Renal cortex interstitium (tissue), 11 donors: ENCODE results near the gene PAPOLB. TPM values are rescaled to one million over a fixed set of nuclear protein-coding genes. Genes with fewer than 3 reads are reported as not detected.

Experiments
- DNase-seq, 11 donors: peaks; one replicate each; pipeline ENCODE4 v3.0.0-alpha.2; 2013; ENCODE audit warnings: low read depth in 9 of 11, low spot score in 4 of 11; ENCODE audit errors: extremely low read depth in 1 of 11
- polyA plus RNA-seq, 3 donors: library from polyadenylated mRNA; unstranded; fragments of 120-200 nt; gene quantifications; one replicate each; pipeline ENCODE4 v1.2.1, GENCODE V29; 2013; ENCODE audit not compliant: insufficient read length in 3 of 3

The PAPOLB gene
- polyA plus RNA-seq, 3 donors, result 0.09 to 0.12 (median 0.10) TPM

DNA sequence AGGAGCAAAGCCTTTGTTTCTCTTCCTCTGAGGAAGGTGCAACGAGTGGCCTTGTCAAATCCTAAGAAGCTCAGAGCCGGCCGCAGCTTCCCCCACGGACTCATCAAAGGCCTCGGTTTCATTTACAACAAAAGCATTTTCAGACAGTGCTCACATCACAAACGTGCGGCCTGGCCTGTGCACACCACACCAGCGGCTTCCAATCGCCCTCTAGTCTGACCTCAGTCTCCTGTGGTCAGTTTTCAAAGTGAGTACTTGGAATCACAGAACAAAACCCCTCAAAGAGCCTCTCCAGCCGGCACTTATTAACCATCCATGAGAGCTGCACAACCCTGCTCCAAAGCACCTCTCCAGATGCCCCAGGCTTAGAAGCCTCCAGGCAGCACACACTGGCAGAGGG, 18.4 kb upstream of the PAPOLB start:
- DNase-seq, result no peak

DNA sequence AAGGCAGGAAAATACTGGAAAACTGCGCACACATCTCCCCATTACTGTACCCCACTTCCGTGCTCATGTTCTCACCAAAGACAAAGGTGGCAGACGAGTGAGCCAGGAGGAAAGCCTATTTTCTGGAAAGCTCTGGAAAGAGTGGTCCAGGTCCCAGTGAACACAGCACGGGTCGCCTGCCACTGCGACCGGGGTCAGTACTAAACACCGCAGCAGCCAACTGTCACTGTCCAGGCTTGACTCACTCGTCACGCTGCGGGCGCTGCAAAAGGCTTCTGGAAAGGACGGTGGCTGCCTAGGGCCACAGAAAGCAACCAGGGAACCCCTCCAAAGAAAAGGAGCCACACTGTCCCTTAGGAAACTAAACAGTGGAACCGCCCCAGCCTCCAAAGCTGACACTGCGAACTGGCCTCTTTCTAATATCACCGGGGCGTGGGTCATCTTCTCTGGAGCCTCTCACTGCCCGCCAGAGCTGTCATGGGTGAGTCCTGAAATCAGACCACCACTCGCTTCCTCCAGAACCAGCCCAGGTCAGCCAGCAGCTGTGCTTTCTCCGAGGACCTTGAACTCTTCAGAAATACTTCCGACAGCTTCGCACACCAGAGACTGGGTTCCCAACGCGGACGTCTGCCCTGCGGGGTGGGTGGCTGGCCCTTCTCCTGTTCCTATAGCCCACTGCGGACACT, 17.7 kb upstream of the PAPOLB start:
- no peak for DNase-seq

DNA sequence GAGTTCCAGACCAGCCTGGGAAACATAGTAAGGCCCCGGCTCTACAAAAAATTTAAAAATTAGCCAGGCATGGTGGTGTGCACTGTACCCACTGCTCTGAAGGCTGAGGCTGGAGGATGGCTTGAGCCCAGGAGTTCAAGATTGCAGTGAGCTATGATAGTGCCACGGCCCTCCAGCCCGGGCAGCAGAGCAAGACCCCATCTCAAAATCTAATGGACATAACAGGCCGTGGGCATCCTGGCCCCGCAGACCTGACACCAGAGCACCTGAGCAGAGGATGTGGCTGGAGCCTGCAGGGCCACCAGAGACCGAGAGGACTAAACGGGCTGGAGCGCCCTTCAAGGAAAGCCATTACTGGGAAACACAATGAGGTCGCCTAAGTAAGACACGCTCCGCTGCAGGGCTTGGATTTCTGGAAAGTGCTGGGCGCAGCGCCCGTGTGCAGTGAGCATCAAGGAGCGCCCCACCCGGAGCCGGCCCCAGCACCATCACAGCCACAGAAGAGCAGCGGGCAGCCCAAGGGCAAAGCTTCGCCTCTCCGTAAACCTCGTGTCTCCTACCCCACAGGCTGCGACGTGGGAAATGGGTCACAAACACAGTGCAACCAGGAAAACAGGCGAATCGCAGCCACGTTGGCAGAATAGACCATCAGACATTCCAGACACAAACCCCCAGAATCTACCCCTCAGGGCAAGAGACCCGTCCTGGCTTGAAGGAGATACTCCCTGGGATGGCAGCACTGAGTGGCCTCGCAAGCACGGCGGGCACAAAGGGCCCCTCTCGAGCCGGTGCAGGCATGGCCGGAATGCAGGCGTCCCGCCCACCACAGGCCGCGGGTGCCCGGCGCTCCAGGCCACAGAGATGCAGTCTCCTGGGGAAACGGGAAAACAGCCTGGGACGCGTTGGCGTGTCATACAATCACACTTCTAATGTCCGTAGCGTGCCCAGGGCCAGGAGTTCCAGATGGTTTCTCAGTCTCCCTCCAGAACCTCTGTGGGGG, 16.8 kb upstream of the PAPOLB start:
- no peak for DNase-seq

DNA sequence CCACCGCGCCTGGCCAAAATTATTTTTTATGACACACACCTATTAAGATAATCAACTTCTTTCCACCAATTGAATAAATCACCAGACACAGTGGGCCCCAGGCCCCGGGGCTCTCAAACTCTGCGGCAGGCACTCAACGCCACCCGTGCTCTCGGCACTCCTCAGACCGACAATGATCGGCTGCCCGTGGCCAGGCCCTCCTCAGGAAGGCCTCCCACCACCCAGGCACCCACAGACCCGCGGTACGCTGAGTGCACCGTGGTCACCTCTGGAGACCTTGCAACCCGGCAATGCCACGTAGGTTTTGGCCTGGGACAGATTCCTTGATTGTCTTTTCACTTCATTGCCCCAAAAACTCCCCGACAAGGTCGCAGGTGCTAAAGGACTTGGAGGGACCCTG, 14.8 kb upstream of the PAPOLB start:
- no peak for DNase-seq

DNA sequence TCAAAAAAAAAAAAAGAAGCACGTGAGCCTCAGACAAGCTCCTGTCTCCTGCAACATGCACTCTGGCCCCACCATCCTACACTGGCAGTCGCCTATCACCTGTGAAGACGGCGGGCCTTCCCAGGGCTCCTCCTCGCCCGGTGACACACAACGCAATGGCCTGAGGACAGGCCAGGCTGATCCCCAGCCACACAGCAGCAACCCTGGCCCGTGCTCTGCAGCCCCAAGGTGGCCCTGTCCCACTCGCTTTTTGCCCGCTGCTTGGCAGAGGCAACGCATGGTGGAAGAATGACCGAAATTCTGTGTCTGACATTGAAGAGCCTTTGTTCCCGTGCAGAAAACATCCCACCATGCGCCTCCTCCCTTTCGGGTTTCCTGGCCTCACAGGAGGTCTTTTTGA, 13.6 kb upstream of the PAPOLB start:
- no peak for DNase-seq

DNA sequence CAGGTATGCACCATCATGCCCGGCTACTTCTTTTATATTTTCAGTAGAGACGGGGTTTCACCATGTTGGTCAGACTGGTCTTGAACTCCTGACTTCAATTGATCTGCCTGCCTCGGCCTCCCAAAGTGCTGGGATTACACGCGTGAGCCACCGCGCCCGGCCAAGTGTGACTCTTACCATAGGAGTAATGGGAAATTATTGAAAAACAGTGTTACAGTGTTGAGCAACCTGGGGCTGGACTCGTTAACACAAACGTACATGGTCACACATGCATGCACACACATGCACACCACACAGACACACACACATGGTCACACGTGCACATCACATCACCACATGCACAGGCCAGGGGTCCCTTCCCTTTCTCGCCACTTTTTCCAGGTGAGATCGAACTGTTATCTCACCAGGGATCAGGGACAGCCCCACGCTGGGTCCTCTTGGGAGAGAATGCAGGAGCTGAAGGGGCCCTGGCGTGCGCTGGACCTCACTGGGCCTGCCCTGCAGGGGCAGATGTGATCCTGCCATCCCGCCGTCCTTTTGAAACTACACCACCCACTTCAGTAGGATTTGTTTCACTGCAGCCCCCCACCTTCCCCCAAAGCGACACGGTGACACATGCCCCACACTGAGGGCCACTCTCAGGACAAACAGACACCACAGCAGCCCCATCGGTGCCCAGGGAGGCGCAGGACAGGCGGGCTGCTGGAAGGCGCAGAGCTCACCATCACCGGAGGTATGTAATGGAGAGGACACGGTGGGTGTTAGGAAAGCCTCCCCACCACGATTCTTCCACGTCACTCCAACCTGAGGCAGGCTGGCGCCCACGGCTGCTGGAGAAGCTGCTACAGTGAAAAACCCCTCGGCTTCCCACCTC, 11.5 kb upstream of the PAPOLB start:
- DNase-seq, result no peak

DNA sequence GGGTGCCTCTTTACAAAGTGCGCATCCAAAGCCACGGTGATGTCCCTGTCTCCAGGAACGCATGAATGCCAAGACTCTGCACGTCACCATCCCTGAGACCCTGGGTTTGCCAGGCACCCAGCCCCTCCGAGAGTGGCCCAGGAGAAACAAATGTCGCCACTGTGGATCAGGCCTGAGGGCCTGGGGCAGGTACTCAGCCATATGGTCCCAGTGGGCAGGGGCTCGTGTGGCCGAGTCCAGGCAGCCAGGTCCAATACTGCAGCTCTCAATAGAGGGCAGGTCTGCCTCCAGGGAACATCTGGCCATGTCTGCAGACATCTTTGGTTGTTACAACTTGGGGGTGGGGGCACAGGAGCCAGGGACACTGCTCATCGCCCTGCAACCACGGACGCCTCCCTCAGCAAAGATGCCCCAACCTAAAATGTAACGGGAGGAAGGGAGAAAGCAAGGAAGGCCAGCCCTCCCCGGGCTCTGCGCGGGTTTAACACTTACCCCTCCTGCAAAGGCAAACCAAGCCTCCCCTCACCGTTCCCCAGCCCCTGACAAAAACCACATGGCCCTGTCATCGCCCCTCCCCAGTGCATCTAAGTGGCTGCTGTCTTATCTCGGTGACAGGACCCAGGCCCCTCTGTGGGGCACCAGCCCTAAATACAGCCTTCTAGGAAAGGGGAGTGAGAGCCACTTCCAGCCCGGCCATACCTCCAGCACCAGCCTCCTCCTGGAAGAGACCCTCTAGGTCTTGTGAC, 10.3 kb upstream of the PAPOLB start:
- no peak for DNase-seq

DNA sequence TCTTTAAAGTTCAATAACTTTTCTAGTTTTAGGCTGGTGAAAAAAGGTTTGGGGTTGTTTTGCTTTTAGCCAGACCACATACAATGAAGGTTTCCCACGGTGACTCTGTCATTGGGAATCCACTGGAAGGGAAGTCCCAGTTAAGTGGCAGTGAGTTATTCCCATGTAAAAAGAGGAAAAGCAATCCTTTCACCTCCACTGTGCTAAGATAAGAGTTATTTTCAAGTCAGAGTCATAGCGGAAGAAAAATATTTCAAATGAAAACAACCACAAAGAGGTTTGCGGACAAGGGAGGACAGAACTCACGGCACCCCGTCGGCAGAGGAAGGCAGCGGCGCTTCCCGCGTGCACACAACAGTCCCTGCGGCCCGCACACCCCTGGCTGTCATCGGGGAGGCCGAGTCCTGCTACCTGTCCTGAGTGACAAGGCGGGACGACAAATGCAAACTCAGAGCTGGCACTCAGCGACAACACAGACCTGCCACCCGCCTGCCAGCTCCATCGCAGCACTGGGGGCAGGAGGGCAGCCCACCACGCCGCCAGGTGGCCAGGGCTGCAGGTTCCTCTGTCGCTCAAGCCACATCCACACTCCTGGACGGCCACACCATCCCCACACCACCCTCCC, 9.3 kb upstream of the PAPOLB start:
- no peak for DNase-seq

DNA sequence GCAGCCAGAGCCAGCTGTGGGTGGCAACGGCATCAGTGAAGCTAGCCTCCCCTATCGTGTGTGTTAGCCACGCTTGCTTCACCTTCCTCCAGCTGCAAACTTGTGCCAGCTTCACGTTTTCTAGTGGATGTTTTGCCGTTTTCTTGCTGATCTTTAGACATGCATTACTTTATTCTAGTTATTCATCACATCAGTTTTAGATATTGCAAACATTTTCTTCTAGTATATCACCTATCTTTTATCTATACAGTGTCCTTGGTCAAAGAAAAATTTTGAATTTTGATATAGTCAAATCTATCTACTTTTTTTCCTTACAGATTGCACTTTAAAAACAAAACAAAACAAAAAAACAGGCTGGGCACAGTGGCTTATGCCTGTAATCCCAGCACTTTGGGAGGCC, 6.7 kb upstream of the PAPOLB start:
- DNase-seq, result no peak

DNA sequence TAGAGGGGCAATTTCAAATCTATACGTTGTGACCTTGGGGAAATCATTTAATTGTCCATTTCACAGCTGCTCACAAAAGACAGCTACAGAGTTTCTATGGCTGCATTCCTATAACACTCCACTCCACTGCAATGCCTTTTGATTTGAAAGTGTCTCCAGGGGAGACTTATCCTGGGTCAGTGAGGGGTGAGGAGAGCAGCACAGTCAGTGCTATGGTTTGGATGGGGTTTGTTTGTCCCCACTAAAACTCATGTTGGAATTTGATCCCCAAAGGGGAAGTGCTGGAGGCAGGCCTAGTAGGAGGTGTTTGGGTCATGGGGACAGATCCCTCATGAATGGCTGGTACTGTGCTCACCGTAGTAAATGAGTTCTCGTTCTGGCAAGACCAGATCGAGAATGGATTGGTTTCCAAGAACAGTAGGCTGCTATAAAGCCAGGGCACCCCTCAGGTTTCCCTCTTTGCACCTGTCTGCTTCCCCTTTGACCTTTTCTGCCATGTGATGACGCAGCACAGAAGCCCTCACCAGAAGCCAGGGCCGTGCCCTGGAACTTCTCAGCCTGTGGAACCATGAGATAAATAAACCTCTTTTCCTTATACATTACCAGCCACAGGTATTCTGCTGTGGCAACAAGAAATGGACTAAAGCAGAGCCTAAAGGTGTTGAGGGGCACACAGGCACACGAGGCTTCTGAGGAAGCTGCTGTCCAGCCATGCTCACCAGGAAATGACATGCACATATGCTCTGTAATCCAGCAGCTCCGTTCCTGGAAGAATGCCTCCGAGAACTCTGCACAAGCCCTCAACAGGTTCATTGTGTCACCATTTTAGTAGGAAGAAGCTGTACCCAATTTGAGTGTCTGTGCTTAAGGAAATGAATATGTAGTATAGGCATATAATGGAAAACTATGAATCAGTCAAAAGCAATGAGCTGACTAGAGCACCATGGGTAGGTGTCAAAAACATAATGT, 5.0 kb upstream of the PAPOLB start:
- no peak for DNase-seq

DNA sequence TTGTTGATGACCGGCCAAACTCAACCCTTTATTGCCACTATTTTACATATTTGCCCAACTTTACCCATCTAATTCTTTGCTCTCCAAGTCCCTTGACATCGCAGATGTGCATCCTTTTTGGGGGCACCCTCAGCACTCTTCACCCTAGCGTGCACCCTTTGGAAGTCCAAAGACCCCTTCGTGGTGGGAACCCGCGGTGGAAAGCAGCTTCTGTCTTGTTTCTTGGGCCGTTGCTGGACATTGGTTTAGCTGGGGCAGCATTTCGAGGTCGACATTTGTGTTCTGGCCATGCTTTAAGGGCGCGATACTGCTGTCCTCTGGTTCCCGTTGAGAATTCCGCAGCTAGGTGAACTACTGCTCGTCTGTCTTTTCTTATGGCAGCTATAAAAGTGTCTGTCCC, 326 bp upstream of the PAPOLB start:
- DNase-seq, result no peak

DNA sequence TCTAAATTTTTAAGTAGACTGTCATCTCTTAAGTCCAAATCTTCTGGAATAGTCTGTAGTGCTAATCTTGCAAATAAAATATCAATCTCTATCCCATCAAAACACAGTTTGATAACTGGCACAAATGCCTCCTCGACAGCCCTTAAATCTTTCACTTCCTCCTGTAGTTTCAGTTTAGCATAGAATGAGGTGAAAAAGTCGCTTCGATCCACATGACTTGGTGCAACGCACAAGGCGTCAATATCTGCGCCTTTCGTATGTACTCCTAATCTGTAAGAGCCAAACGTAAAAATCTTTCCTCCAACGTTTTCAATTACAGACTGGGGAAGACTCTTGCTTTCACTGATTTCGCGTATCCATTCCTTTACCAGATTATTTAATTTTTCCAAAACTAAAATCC, 603 bp downstream of the PAPOLB start:
- no peak for DNase-seq

DNA sequence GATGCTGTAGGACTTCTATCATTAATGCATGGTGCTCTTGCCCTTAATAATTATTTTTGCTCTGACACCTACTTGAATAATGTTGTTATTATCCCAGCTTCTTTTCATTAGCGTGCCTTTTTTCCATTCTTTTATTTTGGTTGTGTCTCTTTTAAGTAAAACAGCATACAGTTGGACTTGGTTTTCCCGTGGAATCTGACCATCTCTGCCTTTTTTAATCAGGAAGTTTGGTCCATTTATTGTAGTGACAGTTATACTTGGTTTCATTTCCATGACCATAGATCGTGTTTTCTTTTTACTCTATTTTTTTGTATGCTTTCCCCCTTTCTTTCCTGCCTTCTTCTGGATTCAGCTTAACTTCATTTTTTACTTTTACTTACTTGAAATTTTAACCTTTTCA, 4.6 kb downstream of the PAPOLB start:
- DNase-seq, result no peak

DNA sequence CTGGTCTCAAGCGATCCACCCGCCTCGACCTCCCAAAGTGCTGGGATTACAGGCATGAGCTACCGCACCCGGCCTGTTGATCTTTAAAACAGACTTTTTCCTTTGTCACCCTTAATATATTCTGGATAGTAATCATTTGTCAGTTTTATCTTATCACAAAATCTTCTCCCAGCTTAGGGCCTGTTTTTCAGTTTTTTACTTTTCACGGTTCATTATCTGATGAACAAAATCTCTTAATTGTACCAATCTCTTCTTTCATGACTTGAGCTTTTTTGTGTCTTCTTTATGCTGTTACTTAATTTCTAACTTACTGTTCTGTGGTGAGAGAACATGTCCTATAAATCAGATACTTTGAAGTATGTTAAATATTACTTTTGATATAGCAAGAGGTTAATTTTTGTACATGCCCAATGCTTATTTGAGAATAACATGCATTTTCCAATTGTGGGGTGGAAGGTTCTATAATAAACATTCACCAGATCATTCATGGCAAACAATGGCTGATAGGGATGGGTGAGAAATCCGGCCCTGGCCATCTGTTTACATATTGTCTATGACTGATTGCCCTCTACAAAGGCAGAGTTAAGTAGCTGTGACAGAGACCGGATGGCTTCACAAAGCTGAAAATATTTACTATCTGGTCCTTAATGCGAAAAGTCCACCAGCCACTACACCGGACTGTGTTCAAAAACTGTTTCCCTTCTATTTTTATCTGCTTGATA, 5.3 kb downstream of the PAPOLB start:
- DNase-seq, result no peak

DNA sequence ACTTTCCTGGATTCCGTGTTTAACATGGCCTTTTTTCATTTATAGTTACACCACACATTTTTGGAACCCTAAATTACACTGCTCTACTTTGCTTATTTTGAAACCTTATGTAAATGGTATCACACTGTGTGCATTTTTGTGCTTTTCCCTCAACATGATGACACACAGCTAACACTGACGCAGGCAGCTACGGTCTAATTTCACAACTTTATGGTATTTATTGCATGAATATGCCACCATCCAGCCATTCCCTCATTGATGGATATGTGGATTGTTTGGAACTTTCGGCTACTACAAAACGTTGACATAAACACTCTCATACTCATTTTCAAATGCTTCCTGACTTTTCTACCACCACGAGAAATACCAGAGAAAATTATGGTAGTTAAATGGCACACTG, 6.9 kb downstream of the PAPOLB start:
- no peak for DNase-seq
